GM06990 (cell line): Measurements from ENCODE around the gene FAM170B.

ENCODE experiments used
- DNase-seq: peaks from one replicate; pipeline ENCODE4 v3.0.0-alpha.2; 2011; ENCODE audit not compliant: insufficient read length; ENCODE audit errors: extremely low read depth
- H3K27me3 ChIP-seq: replicated peaks from 2 replicates; pipeline ENCODE4 v1.6.0; 2011; ENCODE audit warnings: low read length; ENCODE audit not compliant: control insufficient read depth, insufficient read depth
- H3K36me3 ChIP-seq: 2 replicates; pipeline ENCODE4 v1.5.1; 2011; ENCODE audit warnings: low read length; ENCODE audit not compliant: control insufficient read depth, insufficient read depth
- H3K4me3 ChIP-seq: replicated peaks from 2 replicates; pipeline ENCODE4 v1.5.1; 2011; ENCODE audit warnings: low read depth, mild to moderate bottlenecking, control low read depth, low read length
- CTCF ChIP-seq: IDR thresholded peaks from 2 replicates; pipeline ENCODE4 v1.5.1; 2011; ENCODE audit warnings: low read length, control low read depth, mild to moderate bottlenecking, inconsistent platforms; ENCODE audit not compliant: insufficient read depth, poor library complexity, severe bottlenecking

Gene FAM170B

GRCh38 chr10:49133706-49134248, at the start of gene FAM170B:
TSS of gene FAM170B (minus strand) at chr10:49134021. CDS start at chr10:49133918, 103 bp downstream.
- no peak for TF ChIP-seq CTCF
- H3K36me3 ChIP-seq: no peaks in the 10 kb centered on the region
- H3K4me3 ChIP-seq: no peak within 1 kb of the TSS
- no peak for DNase-seq
- H3K27me3 ChIP-seq: no peaks in the 10 kb centered on the region

- no peak for DNase-seq
- H3K36me3 ChIP-seq: no peaks in the 10 kb centered on the region
- H3K4me3 ChIP-seq: no peak overlapping the region
- no peak for TF ChIP-seq CTCF
- H3K27me3 ChIP-seq: no peaks in the 10 kb centered on the region
Observed at GRCh38 chr10:49182776-49183175, 49.0 kb upstream of the FAM170B start.

GRCh38 chr10:49180444-49180860, 46.6 kb upstream of the FAM170B start:
- no peak for DNase-seq
- Histone ChIP-seq H3K4me3 (no peak overlapping the region), H3K36me3 (no peaks in the 10 kb centered on the region), H3K27me3 (no peaks in the 10 kb centered on the region)
- TF ChIP-seq CTCF: no peak

GRCh38 chr10:49179699-49180443, 46.0 kb upstream of the FAM170B start:
- Histone ChIP-seq H3K27me3 (no peaks in the 10 kb centered on the region), H3K36me3 (no peaks in the 10 kb centered on the region), H3K4me3 (no peak overlapping the region)
- TF ChIP-seq CTCF: no peak
- DNase-seq: no peak

- TF ChIP-seq CTCF: no peak
- Histone ChIP-seq H3K36me3 (no peaks in the 10 kb centered on the region), H3K27me3 (no peaks in the 10 kb centered on the region), H3K4me3 (no peak overlapping the region)
- DNase-seq: no peak
Observed at GRCh38 chr10:49178489-49179471, 45.0 kb upstream of the FAM170B start.
